Measurements from ENCODE around the gene CFAP77. TPM values are rescaled to one million over a fixed set of nuclear protein-coding genes. Genes with fewer than 3 reads are reported as not detected.

The CFAP77 gene
- polyA plus RNA-seq, 3 donors = not detected

- H3K27me3 Mint-ChIP-seq (ENCODE audit: low read depth in 3 of 3) = peaks cover 0 to 1% (median 0%) of the 10 kb centered on the region in 3 donors
- Histone ChIP-seq H3K27ac (ENCODE audit: low read depth in 1 of 2, low read length in 2 of 2) (no peak overlapping the region), H3K9me3 (replicated peaks in 1 of 2; ENCODE audit: control insufficient read depth in 1 of 2, insufficient read depth in 1 of 2, low read length in 2 of 2) (no peaks in the 10 kb centered on the region), H3K4me3 (replicated peaks in 1 of 3; ENCODE audit: low read depth in 2 of 3, low read length in 3 of 3) (no peak overlapping the region), H3K4me2 (replicated peaks; ENCODE audit: extremely low read depth, low read length, poor library complexity, severe bottlenecking) (no peak overlapping the region), H3K79me2 (ENCODE audit: insufficient read depth, low read length) (no peaks in the 10 kb centered on the region), H3K9ac (ENCODE audit: insufficient read depth, low read length, poor library complexity, severe bottlenecking) (no peak overlapping the region), H3K4me1 (ENCODE audit: control insufficient read depth in 1 of 2, insufficient read depth in 2 of 2, low read length in 2 of 2) (peaks cover 14 to 16% of the 10 kb centered on the region in 2 donors), H4K20me1 (ENCODE audit: insufficient read depth, low read length) (no peaks in the 10 kb centered on the region), H2AFZ (ENCODE audit: insufficient read depth, low read depth, low read length, poor library complexity, severe bottlenecking) (no peak overlapping the region), H3K27me3 (ENCODE audit: control insufficient read depth in 2 of 2, insufficient read depth in 2 of 2, low read length in 2 of 2) (no peaks in the 10 kb centered on the region), H3K36me3 (replicated peaks in 1 of 2; ENCODE audit: control insufficient read depth in 1 of 2, insufficient read depth in 2 of 2, low read length in 2 of 2) (peaks cover 0 to 15% of the 10 kb centered on the region in 2 donors)
- H3K4me1 Mint-ChIP-seq = peaks cover 22% of the 10 kb centered on the region
- no peak for TF ChIP-seq CTCF (IDR thresholded peaks at IDR 0.05)
- intact Hi-C loops (cut with micrococcal nuclease) = no loop called here
- 96% methylated on average over 12 of the region's 12 CpGs for WGBS (ENCODE audit: insufficient coverage)
- H3K9me3 Mint-ChIP-seq = no peaks in the 10 kb centered on the region
- peaks cover 17 to 48% of the 10 kb centered on the region in 2 donors for H3K36me3 Mint-ChIP-seq
- H3K4me3 Mint-ChIP-seq = no peak overlapping the region
- no peak for DNase-seq
- no peak overlapping the region for H3K27ac Mint-ChIP-seq
Measured at GRCh38 chr9:132600326-132600984, 190.4 kb downstream of the CFAP77 start.

GRCh38 chr9:132602207-132602606 lies 192.2 kb downstream of the CFAP77 start:
- Histone ChIP-seq H4K20me1 (ENCODE audit: insufficient read depth, low read length) (no peaks in the 10 kb centered on the region), H3K4me2 (replicated peaks; ENCODE audit: extremely low read depth, low read length, poor library complexity, severe bottlenecking) (no peak overlapping the region), H3K79me2 (ENCODE audit: insufficient read depth, low read length) (no peaks in the 10 kb centered on the region), H3K4me3 (replicated peaks in 1 of 3; ENCODE audit: low read depth in 2 of 3, low read length in 3 of 3) (no peak overlapping the region), H3K4me1 (ENCODE audit: control insufficient read depth in 1 of 2, insufficient read depth in 2 of 2, low read length in 2 of 2) (peaks cover 3 to 4% of the 10 kb centered on the region in 2 donors), H2AFZ (ENCODE audit: insufficient read depth, low read depth, low read length, poor library complexity, severe bottlenecking) (no peak overlapping the region), H3K36me3 (replicated peaks in 1 of 2; ENCODE audit: control insufficient read depth in 1 of 2, insufficient read depth in 2 of 2, low read length in 2 of 2) (peaks cover 0 to 31% of the 10 kb centered on the region in 2 donors), H3K27me3 (ENCODE audit: control insufficient read depth in 2 of 2, insufficient read depth in 2 of 2, low read length in 2 of 2) (no peaks in the 10 kb centered on the region), H3K27ac (ENCODE audit: low read depth in 1 of 2, low read length in 2 of 2) (no peak overlapping the region), H3K9ac (ENCODE audit: insufficient read depth, low read length, poor library complexity, severe bottlenecking) (no peak overlapping the region), H3K9me3 (replicated peaks in 1 of 2; ENCODE audit: control insufficient read depth in 1 of 2, insufficient read depth in 1 of 2, low read length in 2 of 2) (no peaks in the 10 kb centered on the region)
- Mint-ChIP-seq H3K36me3 (peaks cover 28 to 57% of the 10 kb centered on the region in 2 donors), H3K4me1 (peaks cover 8% of the 10 kb centered on the region), H3K27me3 (ENCODE audit: low read depth in 3 of 3) (peaks cover 0 to 1% (median 0%) of the 10 kb centered on the region in 3 donors), H3K9me3 (no peaks in the 10 kb centered on the region), H3K4me3 (no peak overlapping the region), H3K27ac (no peak overlapping the region)
- 100% methylated on average over 3 of the region's 3 CpGs for WGBS (ENCODE audit: insufficient coverage)
- no peak for TF ChIP-seq CTCF (IDR thresholded peaks at IDR 0.05)
- intact Hi-C loops (cut with micrococcal nuclease) = no loop called here
- no peak for DNase-seq
